ENCODE data around the gene CCDC14. TPM values are rescaled to one million over a fixed set of nuclear protein-coding genes. Genes with fewer than 3 reads are reported as not detected.

The CCDC14 gene
- total and polyA plus RNA-seq, 2 experiments from 2014 or later = 52.5 to 113 TPM

DNA sequence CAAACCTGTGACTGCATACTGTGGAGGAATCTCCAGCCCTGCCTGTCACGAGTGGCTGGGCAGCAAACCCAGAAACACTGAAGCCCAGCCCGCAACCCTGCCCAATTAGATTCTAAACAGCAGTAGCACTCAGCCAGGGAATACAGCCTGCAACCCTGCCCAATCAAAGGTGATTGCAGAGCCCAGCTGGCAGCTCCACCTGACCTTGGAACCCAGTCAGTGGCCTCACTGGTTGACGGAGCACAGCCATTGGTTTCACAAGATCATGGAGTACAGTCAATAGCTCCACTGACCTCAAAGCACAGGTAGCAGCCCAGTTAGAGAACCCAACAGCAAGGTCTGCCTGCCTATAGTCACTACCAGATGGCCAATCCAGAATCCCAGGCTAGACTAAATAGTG is 41.7 kb downstream of the CCDC14 start:
- Histone ChIP-seq H2AFZ (no peak overlapping the region), H4K20me1 (replicated peaks; ENCODE audit: insufficient read depth) (no peaks in the 10 kb centered on the region), H3K36me3 (ENCODE audit: insufficient read depth) (peaks cover 9% of the 10 kb centered on the region; the same call in 1 of the 2 replicates), H3K9me2 (ENCODE audit: insufficient read depth) (no peaks in the 10 kb centered on the region), H3K27ac (ENCODE audit: low read depth) (no peak overlapping the region), H3K79me2 (replicated peaks; ENCODE audit: insufficient read depth) (no peaks in the 10 kb centered on the region), H3F3A (replicated peaks; ENCODE audit: low read depth) (no peaks in the 10 kb centered on the region), H3K27me3 (ENCODE audit: insufficient read depth) (no peaks in the 10 kb centered on the region), H3K4me3 (no peak overlapping the region), H3K4me1 (ENCODE audit: insufficient read depth) (no peaks in the 10 kb centered on the region), H3K4me2 (no peak overlapping the region)
- H3K4me1 Mint-ChIP-seq = no peaks in the 10 kb centered on the region
- ATAC-seq (no peak), DNase-seq (ENCODE audit: low spot score) (no peak)
- H3K36me3 Mint-ChIP-seq (ENCODE audit: low read depth) = peaks cover 43% of the 10 kb centered on the region
- TF ChIP-seq ZNF331 (CRISPR knock-in tag; IDR thresholded peaks at IDR 0.05; ENCODE audit: low read depth) = no peak
- TF ChIP-seq STAT1 (IDR thresholded peaks at IDR 0.05; ENCODE audit: unreplicated experiment) = no peak
- no peak for TF ChIP-seq EZH2 (IDR thresholded peaks at IDR 0.05; ENCODE audit: low read depth, unreplicated experiment)
- no peak for TF ChIP-seq ZNF114 (CRISPR knock-in tag; IDR thresholded peaks at IDR 0.05)
- TF ChIP-seq POLR2AphosphoS5 (IDR thresholded peaks at IDR 0.05; ENCODE audit: low read depth) = no peak
- no peak overlapping the region for H3K4me3 Mint-ChIP-seq
- H3K9me3 Mint-ChIP-seq = peaks cover 6% of the 10 kb centered on the region; the same call in 1 of the 3 replicates
- peaks cover 4% of the 10 kb centered on the region for H3K27me3 Mint-ChIP-seq (ENCODE audit: insufficient read depth, low read depth, poor library complexity)
- no peak overlapping the region for H3K27ac Mint-ChIP-seq

DNA sequence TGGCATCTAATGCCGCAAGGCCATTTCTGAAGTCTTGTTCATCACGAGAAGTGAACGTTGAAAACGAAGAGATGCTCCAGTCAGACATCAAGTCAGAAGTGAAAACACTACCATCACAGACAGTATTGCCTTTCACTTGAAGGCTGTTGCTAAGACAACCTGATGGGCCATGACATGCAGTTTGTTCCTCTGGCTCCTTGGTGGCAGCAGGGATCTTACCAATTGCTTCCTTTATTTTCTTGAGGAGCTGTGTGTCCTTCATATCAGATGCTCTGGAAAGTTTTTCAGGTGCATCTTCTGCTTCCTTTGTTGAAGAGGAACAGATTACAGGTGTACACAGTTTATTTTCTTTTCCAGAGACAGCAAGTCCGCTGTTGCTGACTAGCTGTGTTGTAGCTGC is 46.2 kb downstream of the CCDC14 start:
- Mint-ChIP-seq H3K4me1 (peaks cover 3% of the 10 kb centered on the region; the same call in 1 of the 3 replicates), H3K9me3 (no peaks in the 10 kb centered on the region), H3K27ac (no peak overlapping the region), H3K4me3 (no peak overlapping the region), H3K36me3 (ENCODE audit: low read depth) (peaks cover 6% of the 10 kb centered on the region), H3K27me3 (ENCODE audit: insufficient read depth, low read depth, poor library complexity) (peaks cover 3% of the 10 kb centered on the region)
- ATAC-seq (no peak), DNase-seq (ENCODE audit: low spot score) (peak; percentile 2)
- H3K9me2 ChIP-seq (ENCODE audit: insufficient read depth) = no peaks in the 10 kb centered on the region
- no peaks in the 10 kb centered on the region for H3K4me1 ChIP-seq (ENCODE audit: insufficient read depth)
- H3K4me3 ChIP-seq = no peak overlapping the region
- no peaks in the 10 kb centered on the region for H3K36me3 ChIP-seq (ENCODE audit: insufficient read depth)
- H4K20me1 ChIP-seq (replicated peaks; ENCODE audit: insufficient read depth) = no peaks in the 10 kb centered on the region
- no peak overlapping the region for H2AFZ ChIP-seq
- H3K4me2 ChIP-seq = no peak overlapping the region
- H3F3A ChIP-seq (replicated peaks; ENCODE audit: low read depth) = no peaks in the 10 kb centered on the region
- no peaks in the 10 kb centered on the region for H3K27me3 ChIP-seq (ENCODE audit: insufficient read depth)
- TF ChIP-seq POLR2AphosphoS5 (IDR thresholded peaks at IDR 0.05; ENCODE audit: low read depth) = no peak
- no peaks in the 10 kb centered on the region for H3K79me2 ChIP-seq (replicated peaks; ENCODE audit: insufficient read depth)
- H3K27ac ChIP-seq (ENCODE audit: low read depth) = no peak overlapping the region

DNA sequence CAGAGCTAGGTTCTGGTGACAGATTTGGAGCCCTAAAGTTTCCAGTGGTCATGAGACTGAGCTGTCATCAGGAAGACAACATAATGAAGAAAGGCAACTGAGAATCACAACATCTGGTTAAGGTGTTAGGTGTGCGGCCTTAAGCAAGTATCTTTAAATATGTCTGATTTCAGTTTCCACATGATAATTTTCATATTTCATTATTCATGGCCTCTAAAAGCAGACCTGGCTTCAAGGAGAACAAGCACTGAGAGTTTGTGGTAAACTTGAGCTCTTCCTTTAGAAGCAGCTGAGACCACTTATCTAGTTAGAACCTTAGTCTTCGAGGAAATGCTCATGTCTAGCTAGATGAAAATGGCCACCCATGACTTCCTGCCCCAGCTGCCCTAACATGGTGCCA is 51.2 kb downstream of the CCDC14 start:
- H3K79me2 ChIP-seq (replicated peaks; ENCODE audit: insufficient read depth) = no peaks in the 10 kb centered on the region
- no peaks in the 10 kb centered on the region for H3F3A ChIP-seq (replicated peaks; ENCODE audit: low read depth)
- Mint-ChIP-seq H3K9me3 (no peaks in the 10 kb centered on the region), H3K27me3 (ENCODE audit: insufficient read depth, low read depth, poor library complexity) (peaks cover 1% of the 10 kb centered on the region), H3K27ac (no peak overlapping the region), H3K36me3 (ENCODE audit: low read depth) (no peaks in the 10 kb centered on the region), H3K4me3 (no peak overlapping the region), H3K4me1 (peaks cover 3% of the 10 kb centered on the region; the same call in 1 of the 3 replicates)
- no peak for ATAC-seq
- no peak for DNase-seq (ENCODE audit: low spot score)
- no peak overlapping the region for H3K4me2 ChIP-seq
- no peak overlapping the region for H3K4me3 ChIP-seq
- no peaks in the 10 kb centered on the region for H3K9me2 ChIP-seq (ENCODE audit: insufficient read depth)
- H2AFZ ChIP-seq = no peak overlapping the region
- no peaks in the 10 kb centered on the region for H4K20me1 ChIP-seq (replicated peaks; ENCODE audit: insufficient read depth)
- no peaks in the 10 kb centered on the region for H3K36me3 ChIP-seq (ENCODE audit: insufficient read depth)
- H3K27ac ChIP-seq (ENCODE audit: low read depth) = no peak overlapping the region
- no peaks in the 10 kb centered on the region for H3K27me3 ChIP-seq (ENCODE audit: insufficient read depth)
- no peaks in the 10 kb centered on the region for H3K4me1 ChIP-seq (ENCODE audit: insufficient read depth)
- no peak for TF ChIP-seq STAT1 (IDR thresholded peaks at IDR 0.05; ENCODE audit: unreplicated experiment)
- TF ChIP-seq, protein P1, sequence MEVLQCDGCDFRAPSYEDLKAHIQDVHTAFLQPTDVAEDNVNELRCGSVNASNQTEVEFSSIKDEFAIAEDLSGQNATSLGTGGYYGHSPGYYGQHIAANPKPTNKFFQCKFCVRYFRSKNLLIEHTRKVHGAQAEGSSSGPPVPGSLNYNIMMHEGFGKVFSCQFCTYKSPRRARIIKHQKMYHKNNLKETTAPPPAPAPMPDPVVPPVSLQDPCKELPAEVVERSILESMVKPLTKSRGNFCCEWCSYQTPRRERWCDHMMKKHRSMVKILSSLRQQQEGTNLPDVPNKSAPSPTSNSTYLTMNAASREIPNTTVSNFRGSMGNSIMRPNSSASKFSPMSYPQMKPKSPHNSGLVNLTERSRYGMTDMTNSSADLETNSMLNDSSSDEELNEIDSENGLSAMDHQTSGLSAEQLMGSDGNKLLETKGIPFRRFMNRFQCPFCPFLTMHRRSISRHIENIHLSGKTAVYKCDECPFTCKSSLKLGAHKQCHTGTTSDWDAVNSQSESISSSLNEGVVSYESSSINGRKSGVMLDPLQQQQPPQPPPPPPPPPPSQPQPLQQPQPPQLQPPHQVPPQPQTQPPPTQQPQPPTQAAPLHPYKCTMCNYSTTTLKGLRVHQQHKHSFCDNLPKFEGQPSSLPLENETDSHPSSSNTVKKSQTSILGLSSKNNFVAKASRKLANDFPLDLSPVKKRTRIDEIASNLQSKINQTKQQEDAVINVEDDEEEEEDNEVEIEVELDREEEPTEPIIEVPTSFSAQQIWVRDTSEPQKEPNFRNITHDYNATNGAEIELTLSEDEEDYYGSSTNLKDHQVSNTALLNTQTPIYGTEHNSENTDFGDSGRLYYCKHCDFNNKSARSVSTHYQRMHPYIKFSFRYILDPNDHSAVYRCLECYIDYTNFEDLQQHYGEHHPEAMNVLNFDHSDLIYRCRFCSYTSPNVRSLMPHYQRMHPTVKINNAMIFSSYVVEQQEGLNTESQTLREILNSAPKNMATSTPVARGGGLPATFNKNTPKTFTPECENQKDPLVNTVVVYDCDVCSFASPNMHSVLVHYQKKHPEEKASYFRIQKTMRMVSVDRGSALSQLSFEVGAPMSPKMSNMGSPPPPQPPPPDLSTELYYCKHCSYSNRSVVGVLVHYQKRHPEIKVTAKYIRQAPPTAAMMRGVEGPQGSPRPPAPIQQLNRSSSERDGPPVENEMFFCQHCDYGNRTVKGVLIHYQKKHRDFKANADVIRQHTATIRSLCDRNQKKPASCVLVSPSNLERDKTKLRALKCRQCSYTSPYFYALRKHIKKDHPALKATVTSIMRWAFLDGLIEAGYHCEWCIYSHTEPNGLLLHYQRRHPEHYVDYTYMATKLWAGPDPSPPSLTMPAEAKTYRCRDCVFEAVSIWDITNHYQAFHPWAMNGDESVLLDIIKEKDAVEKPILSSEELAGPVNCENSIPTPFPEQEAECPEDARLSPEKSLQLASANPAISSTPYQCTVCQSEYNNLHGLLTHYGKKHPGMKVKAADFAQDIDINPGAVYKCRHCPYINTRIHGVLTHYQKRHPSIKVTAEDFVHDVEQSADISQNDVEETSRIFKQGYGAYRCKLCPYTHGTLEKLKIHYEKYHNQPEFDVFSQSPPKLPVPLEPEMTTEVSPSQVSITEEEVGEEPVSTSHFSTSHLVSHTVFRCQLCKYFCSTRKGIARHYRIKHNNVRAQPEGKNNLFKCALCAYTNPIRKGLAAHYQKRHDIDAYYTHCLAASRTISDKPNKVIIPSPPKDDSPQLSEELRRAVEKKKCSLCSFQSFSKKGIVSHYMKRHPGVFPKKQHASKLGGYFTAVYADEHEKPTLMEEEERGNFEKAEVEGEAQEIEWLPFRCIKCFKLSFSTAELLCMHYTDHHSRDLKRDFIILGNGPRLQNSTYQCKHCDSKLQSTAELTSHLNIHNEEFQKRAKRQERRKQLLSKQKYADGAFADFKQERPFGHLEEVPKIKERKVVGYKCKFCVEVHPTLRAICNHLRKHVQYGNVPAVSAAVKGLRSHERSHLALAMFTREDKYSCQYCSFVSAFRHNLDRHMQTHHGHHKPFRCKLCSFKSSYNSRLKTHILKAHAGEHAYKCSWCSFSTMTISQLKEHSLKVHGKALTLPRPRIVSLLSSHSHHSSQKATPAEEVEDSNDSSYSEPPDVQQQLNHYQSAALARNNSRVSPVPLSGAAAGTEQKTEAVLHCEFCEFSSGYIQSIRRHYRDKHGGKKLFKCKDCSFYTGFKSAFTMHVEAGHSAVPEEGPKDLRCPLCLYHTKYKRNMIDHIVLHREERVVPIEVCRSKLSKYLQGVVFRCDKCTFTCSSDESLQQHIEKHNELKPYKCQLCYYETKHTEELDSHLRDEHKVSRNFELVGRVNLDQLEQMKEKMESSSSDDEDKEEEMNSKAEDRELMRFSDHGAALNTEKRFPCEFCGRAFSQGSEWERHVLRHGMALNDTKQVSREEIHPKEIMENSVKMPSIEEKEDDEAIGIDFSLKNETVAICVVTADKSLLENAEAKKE (CRISPR knock-in tag; IDR thresholded peaks at IDR 0.05) = no peak
- TF ChIP-seq, protein P2, sequence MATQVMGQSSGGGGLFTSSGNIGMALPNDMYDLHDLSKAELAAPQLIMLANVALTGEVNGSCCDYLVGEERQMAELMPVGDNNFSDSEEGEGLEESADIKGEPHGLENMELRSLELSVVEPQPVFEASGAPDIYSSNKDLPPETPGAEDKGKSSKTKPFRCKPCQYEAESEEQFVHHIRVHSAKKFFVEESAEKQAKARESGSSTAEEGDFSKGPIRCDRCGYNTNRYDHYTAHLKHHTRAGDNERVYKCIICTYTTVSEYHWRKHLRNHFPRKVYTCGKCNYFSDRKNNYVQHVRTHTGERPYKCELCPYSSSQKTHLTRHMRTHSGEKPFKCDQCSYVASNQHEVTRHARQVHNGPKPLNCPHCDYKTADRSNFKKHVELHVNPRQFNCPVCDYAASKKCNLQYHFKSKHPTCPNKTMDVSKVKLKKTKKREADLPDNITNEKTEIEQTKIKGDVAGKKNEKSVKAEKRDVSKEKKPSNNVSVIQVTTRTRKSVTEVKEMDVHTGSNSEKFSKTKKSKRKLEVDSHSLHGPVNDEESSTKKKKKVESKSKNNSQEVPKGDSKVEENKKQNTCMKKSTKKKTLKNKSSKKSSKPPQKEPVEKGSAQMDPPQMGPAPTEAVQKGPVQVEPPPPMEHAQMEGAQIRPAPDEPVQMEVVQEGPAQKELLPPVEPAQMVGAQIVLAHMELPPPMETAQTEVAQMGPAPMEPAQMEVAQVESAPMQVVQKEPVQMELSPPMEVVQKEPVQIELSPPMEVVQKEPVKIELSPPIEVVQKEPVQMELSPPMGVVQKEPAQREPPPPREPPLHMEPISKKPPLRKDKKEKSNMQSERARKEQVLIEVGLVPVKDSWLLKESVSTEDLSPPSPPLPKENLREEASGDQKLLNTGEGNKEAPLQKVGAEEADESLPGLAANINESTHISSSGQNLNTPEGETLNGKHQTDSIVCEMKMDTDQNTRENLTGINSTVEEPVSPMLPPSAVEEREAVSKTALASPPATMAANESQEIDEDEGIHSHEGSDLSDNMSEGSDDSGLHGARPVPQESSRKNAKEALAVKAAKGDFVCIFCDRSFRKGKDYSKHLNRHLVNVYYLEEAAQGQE (IDR thresholded peaks at IDR 0.05; ENCODE audit: unreplicated experiment) = no peak
- no peak for TF ChIP-seq ZNF114 (CRISPR knock-in tag; IDR thresholded peaks at IDR 0.05)
- no peak for TF ChIP-seq CREB1 (CRISPR knock-in tag; IDR thresholded peaks at IDR 0.05; ENCODE audit: low read depth)
